ENCODE measurements around the gene SLC22A13. TPM values are rescaled to one million over a fixed set of nuclear protein-coding genes. Genes with fewer than 3 reads are reported as not detected.

SLC22A13 gene
- total RNA-seq, 2 experiments from 2014 or later = 0.58 to 1.0 TPM

DNA sequence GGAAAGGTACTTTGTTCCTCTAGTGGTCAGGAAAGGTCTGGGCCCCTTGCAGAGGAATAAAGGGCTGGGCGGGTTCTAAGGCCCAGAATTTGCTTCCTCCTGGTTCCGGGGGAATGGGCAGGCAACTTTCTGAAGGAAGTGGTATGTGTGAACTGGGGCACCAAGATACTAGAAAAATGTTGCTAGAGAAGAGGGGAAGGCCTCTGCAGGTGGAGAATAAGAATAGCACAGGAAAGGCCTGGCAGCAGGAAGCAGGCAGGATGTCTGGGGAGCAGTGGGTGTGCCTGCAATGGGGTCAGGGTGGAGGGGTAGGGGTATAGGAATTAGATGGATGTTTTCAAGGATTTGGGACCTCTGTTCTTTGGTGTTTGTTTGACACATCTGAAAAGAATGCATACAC lies 2.0 kb downstream of the SLC22A13 start:
- ChIA-PET POLR2A (no interaction called here), CTCF (interaction anchor here (1.0 kb wide), 1 partner anchor 79 kb away, joined by 3 read pairs; the partner anchor contains the start of gene XYLB)
- no peaks in the 10 kb centered on the region for H3K27me3 Mint-ChIP-seq (ENCODE audit: low read depth)
- DNase-seq (no peak), ATAC-seq (no peak)
- no peak overlapping the region for H3K27ac Mint-ChIP-seq
- H3K9me3 Mint-ChIP-seq (ENCODE audit: insufficient read depth) = no peaks in the 10 kb centered on the region
- H3K4me3 Mint-ChIP-seq = no peak overlapping the region
- H3K36me3 Mint-ChIP-seq (ENCODE audit: low read depth) = peaks cover 1% of the 10 kb centered on the region
- peaks cover 23% of the 10 kb centered on the region for H3K4me1 Mint-ChIP-seq (ENCODE audit: low read depth)

DNA sequence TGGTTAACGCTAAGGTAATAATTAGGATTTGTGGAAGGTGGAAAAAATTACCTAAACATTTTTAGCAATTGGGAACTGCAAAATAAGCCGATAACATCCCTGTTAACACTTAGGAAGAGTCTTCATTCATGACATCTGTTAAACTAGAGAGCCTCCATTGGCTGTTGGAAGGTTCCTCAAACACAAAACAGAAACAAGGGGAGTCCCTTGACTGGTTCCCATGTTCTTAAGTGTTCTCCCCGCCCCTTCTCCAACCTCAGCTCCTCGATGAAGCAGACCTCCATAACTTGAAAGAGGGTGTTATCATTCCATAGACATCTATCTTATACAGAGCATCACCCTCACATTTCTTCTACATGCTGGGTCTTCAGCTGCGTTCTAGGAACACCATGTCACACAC lies 2.5 kb downstream of the SLC22A13 start:
- no peak for ATAC-seq
- H3K27ac Mint-ChIP-seq = no peak overlapping the region
- POLR2A ChIA-PET = no interaction called here

DNA sequence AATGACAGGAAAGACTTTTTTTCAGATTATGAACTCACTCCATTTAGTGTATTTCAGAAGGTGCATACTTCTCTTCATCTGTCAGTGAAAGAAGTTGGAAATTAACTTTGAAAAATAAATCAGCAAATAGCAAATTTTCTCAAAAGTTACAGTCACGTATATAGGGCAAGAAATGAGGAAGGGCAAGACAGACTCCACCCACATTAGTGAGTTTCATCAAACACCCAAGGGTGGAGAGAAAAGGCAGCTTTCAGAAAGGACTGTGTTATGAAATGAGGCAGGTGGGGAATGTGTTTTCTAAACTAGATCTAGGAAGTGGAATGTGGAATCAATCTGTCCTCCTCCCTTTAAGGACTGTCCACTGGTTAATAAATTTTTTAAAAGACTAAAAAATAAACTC lies 2.9 kb downstream of the SLC22A13 start:
- ATAC-seq (no peak), DNase-seq (no peak)
- no peak overlapping the region for H3K27ac Mint-ChIP-seq
- H3K36me3 Mint-ChIP-seq (ENCODE audit: low read depth) = peaks cover 1% of the 10 kb centered on the region
- H3K4me3 Mint-ChIP-seq = no peak overlapping the region
- ChIA-PET CTCF (interaction anchor here (1.5 kb wide), 1 partner anchor 11 kb away, joined by 5 read pairs; no protein-coding TSS in a partner anchor), POLR2A (no interaction called here)
- no peaks in the 10 kb centered on the region for H3K27me3 Mint-ChIP-seq (ENCODE audit: low read depth)
- peaks cover 19% of the 10 kb centered on the region for H3K4me1 Mint-ChIP-seq (ENCODE audit: low read depth)
- no peaks in the 10 kb centered on the region for H3K9me3 Mint-ChIP-seq (ENCODE audit: insufficient read depth)

More for the DNA sequence above, 2.5 kb downstream of the SLC22A13 start:
- Mint-ChIP-seq H3K9me3 (ENCODE audit: insufficient read depth) (no peaks in the 10 kb centered on the region), H3K36me3 (ENCODE audit: low read depth) (peaks cover 1% of the 10 kb centered on the region), H3K4me3 (no peak overlapping the region), H3K27me3 (ENCODE audit: low read depth) (no peaks in the 10 kb centered on the region), H3K4me1 (ENCODE audit: low read depth) (peaks cover 22% of the 10 kb centered on the region)
- CTCF ChIA-PET = interaction anchor here (1.5 kb wide), 1 partner anchor 12 kb away, joined by 5 read pairs; no protein-coding TSS in a partner anchor
- no peak for DNase-seq

DNA sequence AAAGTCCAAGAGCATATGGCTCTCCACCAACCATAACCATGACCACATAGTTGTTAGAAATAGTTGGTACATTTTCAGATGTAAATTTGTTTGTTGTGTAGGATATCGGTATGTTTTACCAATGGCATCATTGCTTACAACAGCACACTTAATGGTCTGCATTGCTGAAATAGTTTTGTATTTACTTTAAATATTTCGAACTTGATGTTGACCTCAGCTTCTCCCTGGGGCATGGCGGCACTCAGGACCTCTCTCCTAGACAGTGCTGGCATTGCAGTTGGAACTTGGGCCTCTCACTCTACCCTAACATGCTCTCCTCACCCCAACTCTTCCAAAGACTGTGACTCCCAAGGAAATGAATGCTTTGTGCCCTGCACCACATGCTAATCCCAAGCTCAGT lies 5.0 kb downstream of the SLC22A13 start:
- no peak for ATAC-seq
- peaks cover 1% of the 10 kb centered on the region for H3K36me3 Mint-ChIP-seq (ENCODE audit: low read depth)
- CTCF ChIA-PET = no interaction called here

DNA sequence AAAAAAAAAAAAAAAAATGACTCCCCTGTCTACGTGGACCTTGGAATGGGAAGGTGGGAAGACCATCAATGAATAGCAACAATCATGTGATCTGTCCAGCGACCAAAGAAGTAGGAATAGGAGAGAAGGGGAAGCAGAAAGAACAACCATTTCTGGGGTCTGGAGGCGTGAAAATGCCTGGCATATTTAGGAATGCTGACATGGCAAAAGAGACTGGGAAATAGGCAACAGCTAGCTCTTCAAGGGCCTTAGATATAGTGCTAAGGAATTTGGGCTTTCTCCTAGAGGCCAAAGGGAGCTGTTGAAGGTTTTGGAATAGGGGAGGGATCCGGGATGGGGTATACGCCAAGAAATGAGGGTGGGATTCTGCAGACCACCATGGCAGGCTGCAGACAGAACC lies 5.9 kb downstream of the SLC22A13 start:
- Mint-ChIP-seq H3K36me3 (ENCODE audit: low read depth) (peaks cover 1% of the 10 kb centered on the region), H3K9me3 (ENCODE audit: insufficient read depth) (no peaks in the 10 kb centered on the region), H3K4me1 (ENCODE audit: low read depth) (peaks cover 15% of the 10 kb centered on the region), H3K27ac (no peak overlapping the region), H3K4me3 (no peak overlapping the region), H3K27me3 (ENCODE audit: low read depth) (no peaks in the 10 kb centered on the region)
- CTCF ChIA-PET = no interaction called here
- ATAC-seq = no peak
- POLR2A ChIA-PET = no interaction called here
- no peak for DNase-seq

More for the DNA sequence above, 5.0 kb downstream of the SLC22A13 start:
- Mint-ChIP-seq H3K4me3 (no peak overlapping the region), H3K9me3 (ENCODE audit: insufficient read depth) (no peaks in the 10 kb centered on the region), H3K27me3 (ENCODE audit: low read depth) (no peaks in the 10 kb centered on the region), H3K4me1 (ENCODE audit: low read depth) (peaks cover 15% of the 10 kb centered on the region), H3K27ac (no peak overlapping the region)
- POLR2A ChIA-PET = no interaction called here
- no peak for DNase-seq

DNA sequence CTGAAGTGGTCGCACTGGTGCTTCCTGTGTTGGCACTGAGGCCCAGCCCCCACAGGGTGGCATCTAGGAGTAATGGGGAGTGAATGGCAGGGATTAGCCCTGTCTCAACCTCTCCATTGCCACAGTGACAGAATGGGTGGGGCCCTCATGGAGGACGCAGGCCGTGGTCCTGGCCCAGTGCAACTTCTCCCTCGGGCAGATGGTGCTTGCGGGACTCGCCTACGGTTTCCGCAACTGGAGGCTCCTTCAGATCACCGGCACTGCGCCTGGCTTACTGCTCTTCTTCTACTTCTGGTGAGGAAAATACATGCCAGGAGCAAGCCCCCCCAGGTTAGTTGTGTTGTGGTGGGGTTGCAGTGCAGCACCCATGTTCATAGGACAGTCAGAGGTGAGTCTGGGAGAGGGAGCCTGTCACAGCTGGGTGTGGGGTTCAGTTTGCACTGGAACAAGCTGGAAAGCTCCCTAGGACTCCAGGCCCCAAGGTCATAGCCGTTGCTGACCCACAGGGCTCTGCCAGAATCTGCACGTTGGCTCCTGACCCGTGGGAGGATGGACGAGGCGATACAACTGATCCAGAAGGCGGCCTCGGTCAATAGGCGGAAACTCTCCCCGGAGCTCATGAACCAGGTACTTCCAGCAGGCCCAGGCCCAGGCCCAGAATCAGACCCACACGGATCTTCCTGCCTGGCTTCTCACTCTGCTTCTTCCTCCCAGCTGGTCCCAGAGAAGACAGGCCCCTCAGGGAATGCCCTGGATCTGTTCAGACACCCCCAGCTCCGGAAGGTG lies 9.4 kb downstream of the SLC22A13 start:
- H3K27me3 Mint-ChIP-seq (ENCODE audit: low read depth) = no peaks in the 10 kb centered on the region
- ChIA-PET POLR2A (no interaction called here), CTCF (no interaction called here)
- DNase-seq (no peak), ATAC-seq (no peak)
- no peak overlapping the region for H3K27ac Mint-ChIP-seq
- H3K36me3 Mint-ChIP-seq (ENCODE audit: low read depth) = peaks cover 1% of the 10 kb centered on the region
- no peaks in the 10 kb centered on the region for H3K9me3 Mint-ChIP-seq (ENCODE audit: insufficient read depth)
- no peaks in the 10 kb centered on the region for H3K4me1 Mint-ChIP-seq (ENCODE audit: low read depth)
- no peak overlapping the region for H3K4me3 Mint-ChIP-seq

DNA sequence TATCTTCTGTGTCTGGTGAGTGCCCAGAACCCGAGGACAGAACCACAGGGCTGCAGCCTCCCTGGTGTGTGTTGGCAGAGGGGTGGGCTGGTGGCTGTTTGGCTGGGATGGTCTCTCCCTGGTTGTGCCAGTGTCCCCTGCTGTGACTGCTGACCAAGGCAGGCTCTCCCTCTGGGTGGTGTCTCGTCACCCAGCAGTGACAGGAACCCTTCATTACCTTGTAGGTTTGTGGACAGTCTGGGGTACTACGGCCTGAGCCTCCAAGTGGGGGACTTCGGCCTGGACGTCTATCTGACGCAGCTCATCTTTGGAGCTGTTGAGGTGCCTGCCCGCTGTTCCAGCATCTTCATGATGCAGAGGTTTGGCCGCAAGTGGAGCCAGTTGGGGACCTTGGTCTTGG lies 10.0 kb downstream of the SLC22A13 start:
- H3K4me1 Mint-ChIP-seq (ENCODE audit: low read depth) = no peaks in the 10 kb centered on the region
- no peak overlapping the region for H3K4me3 Mint-ChIP-seq
- no peaks in the 10 kb centered on the region for H3K9me3 Mint-ChIP-seq (ENCODE audit: insufficient read depth)
- ATAC-seq (no peak), DNase-seq (no peak)
- no peak overlapping the region for H3K27ac Mint-ChIP-seq
- ChIA-PET CTCF (no interaction called here), POLR2A (no interaction called here)
- no peaks in the 10 kb centered on the region for H3K27me3 Mint-ChIP-seq (ENCODE audit: low read depth)
- peaks cover 1% of the 10 kb centered on the region for H3K36me3 Mint-ChIP-seq (ENCODE audit: low read depth)

DNA sequence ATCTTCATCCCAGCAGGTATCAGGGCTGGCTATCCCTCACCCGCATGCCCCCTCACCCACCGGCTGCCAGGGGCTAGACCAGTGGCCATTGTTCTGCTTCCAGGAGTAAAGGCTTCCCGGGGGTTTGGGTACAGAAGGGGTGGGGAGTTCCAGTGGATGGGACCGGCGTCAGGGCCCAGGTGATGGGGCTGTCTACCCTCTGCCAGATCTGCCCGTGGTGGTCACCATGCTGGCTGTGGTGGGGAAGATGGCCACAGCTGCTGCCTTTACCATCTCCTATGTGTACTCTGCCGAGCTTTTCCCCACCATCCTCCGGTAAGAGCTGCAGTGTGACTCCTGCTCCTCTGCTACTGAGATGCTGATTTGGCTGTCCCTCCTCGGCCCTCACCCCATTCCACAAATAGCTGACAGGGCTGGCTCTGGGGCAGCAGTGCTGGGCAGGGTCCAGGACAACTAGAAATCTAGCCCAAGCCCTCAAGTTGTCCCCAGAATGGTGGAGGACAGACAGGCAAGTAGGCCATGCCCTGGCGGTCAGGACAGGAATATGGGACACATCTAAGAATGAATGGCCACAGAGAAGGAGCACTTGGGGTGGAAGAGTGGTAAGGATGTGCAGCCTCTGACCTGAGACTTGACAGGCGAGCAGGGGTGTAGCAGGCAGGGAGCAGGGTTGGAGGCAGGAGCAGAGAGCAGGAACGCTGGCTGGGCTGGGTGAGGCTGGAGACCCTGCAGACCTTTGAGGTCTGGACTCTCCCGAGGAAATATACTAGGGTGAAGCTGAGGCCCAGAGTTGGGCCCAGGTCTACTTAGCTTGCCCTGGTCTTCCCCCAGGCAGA lies 10.7 kb downstream of the SLC22A13 start:
- DNase-seq = no peak
- Mint-ChIP-seq H3K4me1 (ENCODE audit: low read depth) (no peaks in the 10 kb centered on the region), H3K9me3 (ENCODE audit: insufficient read depth) (no peaks in the 10 kb centered on the region), H3K27ac (no peak overlapping the region), H3K36me3 (ENCODE audit: low read depth) (no peaks in the 10 kb centered on the region), H3K4me3 (no peak overlapping the region), H3K27me3 (ENCODE audit: low read depth) (no peaks in the 10 kb centered on the region)
- no peak for ATAC-seq
- CTCF ChIA-PET = no interaction called here
- POLR2A ChIA-PET = no interaction called here

DNA sequence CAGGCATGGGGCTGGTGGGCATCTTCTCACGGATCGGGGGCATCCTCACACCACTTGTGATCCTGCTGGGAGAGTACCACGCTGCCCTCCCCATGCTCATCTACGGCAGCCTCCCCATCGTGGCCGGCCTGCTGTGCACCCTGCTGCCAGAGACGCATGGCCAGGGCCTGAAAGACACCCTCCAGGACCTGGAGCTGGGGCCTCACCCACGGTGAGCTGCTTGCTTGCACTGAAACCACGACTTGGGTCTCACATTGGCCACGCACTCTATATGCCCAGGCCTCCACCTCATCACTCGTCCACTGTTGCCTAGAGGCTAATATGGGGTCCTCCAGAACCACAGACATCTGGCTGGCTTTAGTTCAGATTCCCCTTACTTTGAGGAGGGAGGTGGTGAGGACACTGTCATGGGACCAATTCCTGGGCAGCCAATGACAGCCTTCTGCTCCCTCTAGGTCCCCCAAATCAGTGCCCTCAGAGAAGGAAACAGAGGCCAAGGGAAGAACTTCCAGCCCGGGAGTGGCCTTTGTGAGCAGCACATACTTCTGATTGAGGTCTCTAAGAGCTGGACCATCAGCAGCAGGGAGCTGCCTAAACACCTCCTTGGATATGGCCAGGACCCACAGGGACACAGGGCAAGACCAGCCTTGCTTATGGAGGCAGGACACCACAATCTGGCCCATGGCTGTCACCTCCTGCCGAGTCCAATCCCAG lies 11.5 kb downstream of the SLC22A13 start:
- POLR2A ChIA-PET = no interaction called here
- no peak for ATAC-seq
- H3K27me3 Mint-ChIP-seq (ENCODE audit: low read depth) = no peaks in the 10 kb centered on the region
- no peaks in the 10 kb centered on the region for H3K4me1 Mint-ChIP-seq (ENCODE audit: low read depth)
- H3K4me3 Mint-ChIP-seq = no peak overlapping the region
- no peak for DNase-seq
- no peak overlapping the region for H3K27ac Mint-ChIP-seq
- no peaks in the 10 kb centered on the region for H3K36me3 Mint-ChIP-seq (ENCODE audit: low read depth)
- H3K9me3 Mint-ChIP-seq (ENCODE audit: insufficient read depth) = no peaks in the 10 kb centered on the region
- CTCF ChIA-PET = no interaction called here

DNA sequence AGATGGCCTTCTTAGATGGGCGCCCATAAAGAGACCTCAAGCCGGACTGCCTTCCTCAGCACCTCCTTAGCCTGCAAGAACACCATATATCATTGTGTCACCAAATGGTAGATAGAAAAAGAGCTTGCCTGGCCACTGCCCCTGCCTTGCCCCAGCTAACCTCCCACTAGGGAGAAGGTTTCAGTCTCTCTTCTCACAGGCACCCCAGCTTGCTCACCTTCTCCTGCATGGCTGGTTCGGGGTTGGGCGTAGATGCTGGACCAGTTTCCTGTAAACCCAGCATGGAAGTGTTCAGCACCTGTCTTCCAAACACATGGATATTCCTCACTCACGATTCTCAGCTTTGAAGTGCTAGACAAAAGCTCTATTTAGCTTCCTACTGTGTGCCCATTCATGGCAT lies 13.2 kb downstream of the SLC22A13 start:
- ChIA-PET CTCF (interaction anchor here (1.9 kb wide), 1 partner anchor 10 kb away, joined by 5 read pairs; no protein-coding TSS in a partner anchor), POLR2A (no interaction called here)
- no peak overlapping the region for H3K4me3 Mint-ChIP-seq
- no peak overlapping the region for H3K27ac Mint-ChIP-seq
- ATAC-seq = no peak
- no peaks in the 10 kb centered on the region for H3K4me1 Mint-ChIP-seq (ENCODE audit: low read depth)
- H3K9me3 Mint-ChIP-seq (ENCODE audit: insufficient read depth) = no peaks in the 10 kb centered on the region
- H3K36me3 Mint-ChIP-seq (ENCODE audit: low read depth) = no peaks in the 10 kb centered on the region
- no peaks in the 10 kb centered on the region for H3K27me3 Mint-ChIP-seq (ENCODE audit: low read depth)
- DNase-seq = no peak

DNA sequence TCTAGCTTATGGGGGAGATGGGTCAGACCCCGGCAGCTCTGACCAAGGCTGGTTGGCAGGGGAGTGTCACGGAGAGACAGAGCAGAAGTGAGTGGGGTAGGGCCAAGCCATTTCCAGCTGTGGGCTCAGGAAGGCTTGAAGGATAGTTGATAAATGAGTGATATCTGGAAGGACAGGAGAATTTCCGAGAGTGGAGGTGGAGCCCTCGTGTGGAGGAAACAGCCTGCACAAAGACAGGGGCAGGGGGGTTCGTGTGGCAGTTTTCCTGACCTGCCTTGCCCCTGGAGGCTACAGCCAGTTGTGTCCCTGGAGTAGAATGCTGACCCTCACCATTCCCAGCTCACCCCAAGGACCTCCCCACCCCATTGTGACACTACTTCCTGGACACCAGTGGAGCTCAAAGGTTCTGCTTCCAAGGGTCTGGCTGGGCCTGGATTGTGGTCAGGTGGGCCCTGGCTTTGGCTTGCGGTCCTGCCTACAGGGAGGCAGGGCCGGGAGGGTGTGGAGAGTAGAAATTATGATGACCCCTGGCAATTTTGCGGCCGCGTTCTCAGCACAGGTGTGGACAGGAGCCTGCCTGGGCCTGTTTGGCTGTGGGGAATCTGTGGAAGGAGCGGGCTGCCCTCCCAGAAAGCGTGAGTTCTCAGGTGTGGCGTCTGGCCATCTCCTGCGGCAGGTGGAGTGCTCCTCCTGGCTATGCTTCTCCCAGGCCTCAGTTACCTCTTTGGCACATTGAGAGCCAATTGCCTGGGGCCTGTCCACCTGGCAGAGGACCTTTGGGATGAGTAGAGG lies 16.5 kb downstream of the SLC22A13 start, which contains the start of gene SLC22A14:
SLC22A14 (plus strand) TSS at position 400 of the 792 bp plus-strand sequence. CDS start 23,733 bp downstream, outside the sequence.
- H3K36me3 Mint-ChIP-seq (ENCODE audit: low read depth) = no peaks in the 10 kb centered on the region
- no peak within 1 kb of the TSS for H3K27ac Mint-ChIP-seq
- ChIA-PET CTCF (no interaction called here), POLR2A (no interaction called here)
- ATAC-seq = no peak
- no peak within 1 kb of the TSS for H3K4me3 Mint-ChIP-seq
- no peak for DNase-seq
- no peaks in the 10 kb centered on the region for H3K4me1 Mint-ChIP-seq (ENCODE audit: low read depth)
- no peaks in the 10 kb centered on the region for H3K9me3 Mint-ChIP-seq (ENCODE audit: insufficient read depth)
- no peaks in the 10 kb centered on the region for H3K27me3 Mint-ChIP-seq (ENCODE audit: low read depth)

All from activated CD8-positive, alpha-beta T cell treated with anti-CD3 and anti-CD28 coated beads, Interleukin-2, amount 10 ng/mL, durations not matched to agents 7 days and 5 days (primary cell).